ENCODE results near the gene PDCD1. TPM values are rescaled to one million over a fixed set of nuclear protein-coding genes. Genes with fewer than 3 reads are reported as not detected.

The PDCD1 gene
- total and polyA plus RNA-seq, 2 of the 8 experiments (the other 6 are each of a cell fraction or from before 2014, with no cell fraction given), result 0.48 to 1.1 TPM

DNA sequence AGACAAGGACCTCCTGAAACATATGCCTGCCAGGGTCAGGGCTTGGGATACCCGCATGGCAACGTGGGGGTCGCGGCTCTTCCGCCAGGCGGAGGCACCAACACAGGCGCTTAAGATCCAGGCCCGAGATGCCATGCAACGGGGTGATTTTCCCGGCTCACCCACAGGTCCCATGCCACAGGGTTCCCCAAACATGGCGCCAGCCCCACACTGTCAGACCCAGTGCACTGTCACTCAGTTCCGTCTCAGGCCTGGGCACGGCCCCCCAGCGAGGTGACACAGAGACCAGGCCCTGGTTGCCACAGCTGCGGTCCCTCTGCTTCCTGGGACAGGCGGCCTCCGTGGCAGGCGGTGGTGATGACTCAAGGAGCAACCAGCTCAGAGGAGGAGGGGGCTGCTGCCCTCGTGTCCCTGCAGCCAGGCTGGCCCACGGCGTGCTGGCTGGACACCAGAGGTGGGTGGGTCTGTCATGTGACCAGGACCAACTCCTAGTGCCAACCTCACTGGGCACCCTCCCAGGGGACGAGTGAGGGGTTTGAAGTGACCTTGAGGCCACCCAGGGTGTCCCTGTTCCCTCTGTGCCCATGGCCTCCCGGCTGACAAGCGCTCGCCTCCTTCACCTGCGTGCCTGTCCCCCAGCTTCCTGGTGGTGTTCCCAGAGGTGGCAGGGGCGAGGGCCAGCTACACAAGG, 4.9 kb downstream of the PDCD1 start:
- no peak overlapping the region for H2BK12ac ChIP-seq (ENCODE audit: low read depth, low read length)
- no peak overlapping the region for H4K91ac ChIP-seq (replicated peaks; ENCODE audit: insufficient read length, low read length)
- no peaks in the 10 kb centered on the region for H3K36me3 ChIP-seq (ENCODE audit: control insufficient read depth in 2 of 4, insufficient read depth in 4 of 4, low read length in 3 of 4)
- no peak overlapping the region for H2BK5ac ChIP-seq (ENCODE audit: low read depth, low read length)
- FAIRE-seq (no peak), DNase-seq (ENCODE audit: low read depth in 1 of 2, low spot score in 2 of 2) (no peak)
- H3K4me1 ChIP-seq (replicated peaks in 1 of 4; ENCODE audit: control insufficient read depth in 3 of 4, insufficient read depth in 4 of 4, low read length in 3 of 4), result peaks cover 0 to 5% (median 2%) of the 10 kb centered on the region in 4 experiments; a peak in 3 of 7 replicates
- H3K27me3 ChIP-seq (replicated peaks in 1 of 4; ENCODE audit: control insufficient read depth in 3 of 4, extremely low read depth in 1 of 4, insufficient read depth in 3 of 4, low read length in 3 of 4), result no peaks in the 10 kb centered on the region
- no peak overlapping the region for H3K4ac ChIP-seq (replicated peaks; ENCODE audit: insufficient read length, low read depth, low read length)
- H3K4me3 ChIP-seq (ENCODE audit: extremely low read depth in 1 of 4, insufficient read depth in 2 of 4, low read depth in 3 of 4, low read length in 4 of 4), result no peak overlapping the region
- peak overlapping the region; percentile 35; the same call in 1 of the 2 replicates for H4K8ac ChIP-seq (ENCODE audit: extremely low read depth, insufficient read depth, low read length)
- H3K18ac ChIP-seq (ENCODE audit: extremely low read depth, low read length), result no peak overlapping the region
- H3K23ac ChIP-seq (ENCODE audit: insufficient read length), result no peak overlapping the region
- no peaks in the 10 kb centered on the region for H4K20me1 ChIP-seq (replicated peaks in 1 of 2; ENCODE audit: control insufficient read depth in 1 of 2, insufficient read depth in 2 of 2, low read length in 2 of 2)
- POLR2A ChIA-PET (ENCODE audit: partially characterized antibody), result no interaction called here
- H2BK20ac ChIP-seq (ENCODE audit: low read length), result no peak overlapping the region
- no peak overlapping the region for H3K4me2 ChIP-seq (ENCODE audit: insufficient read depth in 1 of 2, low read depth in 2 of 2, low read length in 2 of 2)
- no peak overlapping the region for H2BK120ac ChIP-seq (replicated peaks; ENCODE audit: low read depth, low read length)
- H3K14ac ChIP-seq (ENCODE audit: insufficient read length), result no peak overlapping the region
- H4K5ac ChIP-seq (ENCODE audit: insufficient read length, low read depth, low read length), result no peak overlapping the region
- H2AK5ac ChIP-seq (ENCODE audit: low read depth, low read length), result no peak overlapping the region
- no peaks in the 10 kb centered on the region for H3K79me1 ChIP-seq (ENCODE audit: low read depth, low read length)
- H3K56ac ChIP-seq (replicated peaks; ENCODE audit: insufficient read length, low read depth, low read length), result no peak overlapping the region
- no peak overlapping the region for H2BK15ac ChIP-seq (ENCODE audit: low read length)
- CTCF ChIA-PET (ENCODE audit: partially characterized antibody), result interaction anchor here (1.0 to 1.6 kb wide), 5 partner anchors 8 to 130 kb away, joined by 3 to 5 read pairs (median 3); no protein-coding TSS in a partner anchor
- WGBS, 2 experiments (ENCODE audit: extremely low coverage in 1 of 2, insufficient coverage in 1 of 2, insufficient read length in 1 of 2, insufficient replicate concordance in 2 of 2, low coverage in 1 of 2, low lambda C conversion rate in 2 of 2, missing lambda C conversion rate in 1 of 2), result 95% methylated on average over 22 of the region's 27 CpGs; no CpG with 5 or more reads in 1 of the 2 experiments
- H3K79me2 ChIP-seq (ENCODE audit: control insufficient read depth in 1 of 2, insufficient read depth in 2 of 2, low read length in 2 of 2), result no peaks in the 10 kb centered on the region
- H3K27ac ChIP-seq (ENCODE audit: low read depth, low read length), result no peak overlapping the region
- no peak overlapping the region for H3K9ac ChIP-seq (replicated peaks in 1 of 4; ENCODE audit: extremely low read depth in 1 of 4, low read depth in 3 of 4, low read length in 3 of 4)
- H2AFZ ChIP-seq (ENCODE audit: low read length), result no peak overlapping the region
- H3K23me2 ChIP-seq (ENCODE audit: low read depth, low read length), result no peaks in the 10 kb centered on the region
- H3K9me3 ChIP-seq (ENCODE audit: insufficient read depth in 2 of 2, low read depth in 1 of 2, low read length in 1 of 2), result no peaks in the 10 kb centered on the region
- TF ChIP-seq, protein P1, sequence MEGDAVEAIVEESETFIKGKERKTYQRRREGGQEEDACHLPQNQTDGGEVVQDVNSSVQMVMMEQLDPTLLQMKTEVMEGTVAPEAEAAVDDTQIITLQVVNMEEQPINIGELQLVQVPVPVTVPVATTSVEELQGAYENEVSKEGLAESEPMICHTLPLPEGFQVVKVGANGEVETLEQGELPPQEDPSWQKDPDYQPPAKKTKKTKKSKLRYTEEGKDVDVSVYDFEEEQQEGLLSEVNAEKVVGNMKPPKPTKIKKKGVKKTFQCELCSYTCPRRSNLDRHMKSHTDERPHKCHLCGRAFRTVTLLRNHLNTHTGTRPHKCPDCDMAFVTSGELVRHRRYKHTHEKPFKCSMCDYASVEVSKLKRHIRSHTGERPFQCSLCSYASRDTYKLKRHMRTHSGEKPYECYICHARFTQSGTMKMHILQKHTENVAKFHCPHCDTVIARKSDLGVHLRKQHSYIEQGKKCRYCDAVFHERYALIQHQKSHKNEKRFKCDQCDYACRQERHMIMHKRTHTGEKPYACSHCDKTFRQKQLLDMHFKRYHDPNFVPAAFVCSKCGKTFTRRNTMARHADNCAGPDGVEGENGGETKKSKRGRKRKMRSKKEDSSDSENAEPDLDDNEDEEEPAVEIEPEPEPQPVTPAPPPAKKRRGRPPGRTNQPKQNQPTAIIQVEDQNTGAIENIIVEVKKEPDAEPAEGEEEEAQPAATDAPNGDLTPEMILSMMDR (IDR thresholded peaks at IDR 0.05; ENCODE audit: control extremely low read depth in 1 of 3, insufficient read depth in 1 of 3, low read depth in 1 of 3, low read length in 3 of 3), result no peak
- TF ChIP-seq SIN3A (conservative IDR thresholded peaks at IDR 0.05 in 1 of 2, IDR thresholded peaks at IDR 0.05 in 1 of 2; ENCODE audit: low read depth in 1 of 2, low read length in 2 of 2), result no peak
- no peak for TF ChIP-seq USF2 (IDR thresholded peaks at IDR 0.05; ENCODE audit: low read length)
- TF ChIP-seq RNF2 (IDR thresholded peaks at IDR 0.05; ENCODE audit: borderline replicate concordance, low read depth, low read length, missing control alignments, poor library complexity, severe bottlenecking), result no peak
- TF ChIP-seq RAD21 (IDR thresholded peaks at IDR 0.05 in 1 of 2, conservative IDR thresholded peaks at IDR 0.05 in 1 of 2; ENCODE audit: low read depth in 2 of 2, low read length in 2 of 2), result no peak
- TF ChIP-seq, protein P2, sequence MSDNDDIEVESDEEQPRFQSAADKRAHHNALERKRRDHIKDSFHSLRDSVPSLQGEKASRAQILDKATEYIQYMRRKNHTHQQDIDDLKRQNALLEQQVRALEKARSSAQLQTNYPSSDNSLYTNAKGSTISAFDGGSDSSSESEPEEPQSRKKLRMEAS (IDR thresholded peaks at IDR 0.05), result no peak
- TF ChIP-seq SRF (IDR thresholded peaks at IDR 0.05; ENCODE audit: low read depth, low read length), result no peak

Measured in H1 (cell line).